HG03469 (cell line): ENCODE data around the gene CRHR1.

Source experiments
- ATAC-seq: cut with Tn5 transposase; IDR thresholded peaks from one replicate; pipeline ENCODE4 v1.9.1; 2021; ENCODE audit warnings: mild to moderate bottlenecking, moderate library complexity, moderate number of reproducible peaks; ENCODE audit not compliant: unreplicated experiment

The CRHR1 gene

GRCh38 chr17:45818699-45819098 is 34.6 kb downstream of the CRHR1 start:
- no peak for ATAC-seq

GRCh38 chr17:45819632-45820031 is 35.5 kb downstream of the CRHR1 start:
- ATAC-seq = no peak

GRCh38 chr17:45820052-45820780 is 36.1 kb downstream of the CRHR1 start:
- ATAC-seq = no peak

GRCh38 chr17:45821147-45821546 is 37.0 kb downstream of the CRHR1 start:
- ATAC-seq = no peak

GRCh38 chr17:45823598-45823997 is 39.5 kb downstream of the CRHR1 start:
- ATAC-seq = no peak

- no peak for ATAC-seq
Observed at GRCh38 chr17:45824475-45824874, 40.4 kb downstream of the CRHR1 start.

GRCh38 chr17:45824901-45825492 is 40.9 kb downstream of the CRHR1 start:
- no peak for ATAC-seq

- no peak for ATAC-seq
Observed at GRCh38 chr17:45825792-45826191, 41.7 kb downstream of the CRHR1 start.

GRCh38 chr17:45826919-45827588 is 42.9 kb downstream of the CRHR1 start:
- no peak for ATAC-seq

GRCh38 chr17:45828171-45828570 is 44.1 kb downstream of the CRHR1 start:
- no peak for ATAC-seq

GRCh38 chr17:45828582-45829133 is 44.5 kb downstream of the CRHR1 start:
- ATAC-seq = no peak

- no peak for ATAC-seq
Observed at GRCh38 chr17:45833920-45834319, 49.8 kb downstream of the CRHR1 start.

GRCh38 chr17:45834471-45835396 is 50.6 kb downstream of the CRHR1 start:
- no peak for ATAC-seq

GRCh38 chr17:45835481-45835880 is 51.4 kb downstream of the CRHR1 start:
- no peak for ATAC-seq

- ATAC-seq = no peak
Observed at GRCh38 chr17:45836047-45837044, 52.2 kb downstream of the CRHR1 start.

GRCh38 chr17:45837187-45837586 is 53.1 kb downstream of the CRHR1 start:
- ATAC-seq = no peak

GRCh38 chr17:45837603-45838002 is 53.5 kb downstream of the CRHR1 start:
- no peak for ATAC-seq

- no peak for ATAC-seq
Observed at GRCh38 chr17:45838751-45839295, 54.7 kb downstream of the CRHR1 start.

GRCh38 chr17:45839442-45839841 is 55.3 kb downstream of the CRHR1 start:
- no peak for ATAC-seq
